K562 (cell line): ENCODE results near the gene TMEM245. TPM values are rescaled to one million over a fixed set of nuclear protein-coding genes. Genes with fewer than 3 reads are reported as not detected.
A peak's percentile ranks its signal among the peaks of the same experiment; 100 is the strongest.

ENCODE experiments used
- BRCA1 ChIP-seq, 2 experiments: fragments of 450-650 bp in 1 of 2; sonication (generic) in 1 of 2; formaldehyde crosslinking in 1 of 2; IDR thresholded peaks; 2 replicates each; pipeline versions ENCODE4 v1.5.0 to v1.6.1; 2017 to 2020; ENCODE audit warnings: mild to moderate bottlenecking in 1 of 2, missing genetic modification reagents in 1 of 2
- C11orf30 ChIP-seq: fragments of 450-650 bp; IDR thresholded peaks from 2 replicates; pipeline ENCODE4 v1.6.1; 2016; ENCODE audit warnings: low read depth, mild to moderate bottlenecking
- CBX2 ChIP-seq: fragments of 200-600 bp; sonication (generic); IDR thresholded peaks from one replicate; pipeline ENCODE4 v1.6.1; 2012; ENCODE audit warnings: mild to moderate bottlenecking, low read length, inconsistent platforms; ENCODE audit not compliant: insufficient read depth, poor library complexity, severe bottlenecking
- CEBPG ChIP-seq, 3 experiments: fragments of 200-800 bp in 1 of 3; sonication (Bioruptor generic) in 1 of 3; sonication (generic) in 1 of 3; formaldehyde crosslinking in 1 of 3; IDR thresholded peaks in 2 of 3; conservative IDR thresholded peaks in 1 of 3; 2 replicates each; pipeline versions ENCODE4 v1.6.1 to v1.8.0; 2016 to 2022; ENCODE audit warnings: missing compliant biosample characterization in 2 of 3, missing genetic modification characterization in 2 of 3, mild to moderate bottlenecking in 1 of 3, missing genetic modification reagents in 1 of 3
- DPF2 ChIP-seq: fragments of 450-650 bp; IDR thresholded peaks from 2 replicates; pipeline ENCODE4 v1.6.1; 2016
- E2F1 ChIP-seq: sonication (generic); formaldehyde crosslinking; IDR thresholded peaks from 2 replicates; pipeline ENCODE4 v1.8.1; 2023; ENCODE audit warnings: mild to moderate bottlenecking, missing genetic modification reagents, moderate library complexity
- E2F6 ChIP-seq, 2 experiments: IDR thresholded peaks; 2 replicates each; pipeline ENCODE4 v1.6.1; 2011; ENCODE audit warnings: borderline replicate concordance in 1 of 2, control low read depth in 1 of 2, low read depth in 1 of 2, low read length in 1 of 2, mild to moderate bottlenecking in 1 of 2, mixed read lengths in 1 of 2, moderate library complexity in 1 of 2; ENCODE audit not compliant: insufficient read depth in 1 of 2, insufficient read length in 1 of 2, poor library complexity in 1 of 2, severe bottlenecking in 1 of 2; ENCODE audit errors: extremely low read depth in 1 of 2
- EHMT2 ChIP-seq: fragments of 450-650 bp; IDR thresholded peaks from 2 replicates; pipeline ENCODE4 v1.6.1; 2018; ENCODE audit warnings: antibody characterized with exemption
- GATAD2A ChIP-seq: fragments of 450-650 bp; IDR thresholded peaks from 2 replicates; pipeline ENCODE4 v1.6.1; 2017
- HDAC1 ChIP-seq, 2 experiments: fragments of 450-650 bp; IDR thresholded peaks; 2 replicates each; pipeline ENCODE4 v1.6.1; 2016 to 2017; ENCODE audit warnings: inconsistent platforms in 1 of 2, mild to moderate bottlenecking in 1 of 2, moderate library complexity in 1 of 2
- HES1 ChIP-seq: fragments of 450-650 bp; IDR thresholded peaks from 2 replicates; pipeline ENCODE4 v1.6.1; 2016; ENCODE audit warnings: low read depth, mild to moderate bottlenecking, moderate library complexity
- HNRNPL ChIP-seq: fragments of 200-400 bp; formaldehyde crosslinking; IDR thresholded peaks from 2 replicates; pipeline ENCODE4 v1.6.1; 2017; ENCODE audit warnings: low read depth, mild to moderate bottlenecking, low read length
- IFI16 ChIP-seq: fragments of 250-450 bp; sonication (Bioruptor Pico); IDR thresholded peaks from 2 replicates; pipeline ENCODE4 v2.1.2; 2022; ENCODE audit warnings: mild to moderate bottlenecking, inconsistent platforms
- IRF2 ChIP-seq: sonication (generic); formaldehyde crosslinking; IDR thresholded peaks from 2 replicates; pipeline ENCODE4 v1.8.1; 2022; ENCODE audit warnings: mild to moderate bottlenecking, missing genetic modification reagents
- KHSRP ChIP-seq: fragments of 450-650 bp; IDR thresholded peaks from 2 replicates; pipeline ENCODE4 v1.6.1; 2017
- MCM2 ChIP-seq: fragments of 450-650 bp; IDR thresholded peaks from 2 replicates; pipeline ENCODE4 v1.6.1; 2017; ENCODE audit warnings: low read depth, mild to moderate bottlenecking
- NCOA2 ChIP-seq, 2 experiments: fragments of 450-650 bp; IDR thresholded peaks; 2 replicates each; pipeline ENCODE4 v1.6.1; 2018; ENCODE audit warnings: mild to moderate bottlenecking in 2 of 2, moderate library complexity in 1 of 2; ENCODE audit not compliant: partially characterized antibody in 2 of 2
- RFX7 ChIP-seq: fragments of 250-450 bp; sonication (Bioruptor Pico); IDR thresholded peaks from 2 replicates; pipeline ENCODE4 v1.5.1; 2021; ENCODE audit warnings: mild to moderate bottlenecking
- SNAPC5 ChIP-seq: fragments of 250-450 bp; sonication (Bioruptor Pico); IDR thresholded peaks from 2 replicates; pipeline ENCODE4 v1.8.0; 2021; ENCODE audit warnings: moderate library complexity, mild to moderate bottlenecking, inconsistent platforms
- SRSF9 ChIP-seq: fragments of 200-400 bp; formaldehyde crosslinking; IDR thresholded peaks from 2 replicates; pipeline ENCODE4 v1.6.1; 2017; ENCODE audit warnings: low read depth, low read length, borderline replicate concordance
- STAT5A ChIP-seq: IDR thresholded peaks from 2 replicates; pipeline ENCODE4 v1.6.1; 2012; ENCODE audit warnings: low read length, inconsistent platforms, borderline replicate concordance
- TFE3 ChIP-seq: fragments of 450-650 bp; formaldehyde crosslinking; IDR thresholded peaks from 2 replicates; pipeline ENCODE4 v1.4.0; 2020; ENCODE audit warnings: mild to moderate bottlenecking, mixed read lengths
- ZC3H11A ChIP-seq: IDR thresholded peaks from 2 replicates; pipeline ENCODE4 v1.6.1; 2012; ENCODE audit warnings: low read depth, low read length, improper control_type of control experiment
- ZKSCAN3 ChIP-seq: fragments of 250-450 bp; sonication (Bioruptor Pico); IDR thresholded peaks from 2 replicates; pipeline ENCODE4 v1.4.0; 2020
- polyA plus RNA-seq, 8 experiments: library from polyadenylated mRNA; depleted of rRNA in 4 of 8; stranded (reverse) in 5 of 8; unstranded in 3 of 8; fragments of >200 nt; fragmentation: Nextera tagmentation in 2 of 8; fragmentation: Illumina TruSeq in 1 of 8; extraction: Ambion mirVana in 2 of 8; extraction: Trizol in 1 of 8; gene quantifications; 2 replicates each; pipeline versions ENCODE4 v1.2.1 to v1.2.3, GENCODE V29; 2011 to 2014; ENCODE audit warnings: inconsistent platforms in 1 of 8, missing spikeins in 1 of 8
- total RNA-seq, 7 experiments: library from RNA; depleted of rRNA in 6 of 7; stranded (reverse); fragments of >200 nt in 6 of 7; fragmentation: Illumina TruSeq in 2 of 7; extraction: Trizol in 2 of 7; gene quantifications; 2 replicates each; pipeline versions ENCODE4 v1.2.1 to v1.2.3, GENCODE V29; 2011 to 2021; ENCODE audit warnings: low replicate concordance in 1 of 7

TMEM245 gene
- total and polyA plus RNA-seq, 9 of the 15 experiments (the other 6 are each of a cell fraction or from before 2014, with no cell fraction given) = 8.5 to 43.2 (median 24.3) TPM

GRCh38 chr9:109134167-109134578 lies 14.4 kb upstream of the TMEM245 start (continued):
- no peak for TF ChIP-seq ZKSCAN3 (CRISPR knock-in tag)
- TF ChIP-seq GATAD2A = 0 out of 2 replicates have a peak, but pooled peaks have one; percentile 15
- peak in 1 of 2 experiments; percentile 72; a peak in 1 of 4 replicates for TF ChIP-seq HDAC1 (IDR thresholded peaks at IDR 0.05)
- no peak for TF ChIP-seq CBX2
- no peak for TF ChIP-seq BRCA1 (IDR thresholded peaks at IDR 0.05)
- no peak for TF ChIP-seq BRCA1 (CRISPR knock-in tag; IDR thresholded peaks at IDR 0.05)
- no peak for TF ChIP-seq IFI16 (CRISPR knock-in tag)
- no peak for TF ChIP-seq HES1
- no peak for TF ChIP-seq E2F1 (CRISPR knock-in tag)
- TF ChIP-seq DPF2 = peak; percentile 99
- no peak for TF ChIP-seq SRSF9
- TF ChIP-seq SNAPC5 (CRISPR knock-in tag) = no peak
- no peak for TF ChIP-seq E2F6 (IDR thresholded peaks at IDR 0.05; ENCODE audit: borderline replicate concordance in 1 of 2, extremely low read depth in 1 of 2, insufficient read depth in 1 of 2, insufficient read length in 1 of 2, low read depth in 1 of 2, low read length in 1 of 2, poor library complexity in 1 of 2, severe bottlenecking in 1 of 2)
- TF ChIP-seq HNRNPL = no peak
- TF ChIP-seq NCOA2 (IDR thresholded peaks at IDR 0.05; ENCODE audit: partially characterized antibody in 2 of 2) = peak in 1 of 2 experiments; percentile 39
- no peak; the same call in 1 of the 2 replicates for TF ChIP-seq KHSRP
- TF ChIP-seq CEBPG (CRISPR knock-in tag; IDR thresholded peaks at IDR 0.05) = no peak
- TF ChIP-seq CEBPG (tag; conservative IDR thresholded peaks at IDR 0.05 in 1 of 2, IDR thresholded peaks at IDR 0.05 in 1 of 2) = no peak
- TF ChIP-seq RFX7 (CRISPR knock-in tag) = no peak
- TF ChIP-seq ZC3H11A = no peak
- TF ChIP-seq C11orf30 = peak; percentile 48; the same call in 1 of the 2 replicates
- TF ChIP-seq STAT5A = peak; percentile 90
- no peak for TF ChIP-seq MCM2
- TF ChIP-seq EHMT2 = no peak
- no peak for TF ChIP-seq TFE3
- no peak for TF ChIP-seq IRF2 (CRISPR knock-in tag)
